Measurements from ENCODE around the gene ERP27.

DNA sequence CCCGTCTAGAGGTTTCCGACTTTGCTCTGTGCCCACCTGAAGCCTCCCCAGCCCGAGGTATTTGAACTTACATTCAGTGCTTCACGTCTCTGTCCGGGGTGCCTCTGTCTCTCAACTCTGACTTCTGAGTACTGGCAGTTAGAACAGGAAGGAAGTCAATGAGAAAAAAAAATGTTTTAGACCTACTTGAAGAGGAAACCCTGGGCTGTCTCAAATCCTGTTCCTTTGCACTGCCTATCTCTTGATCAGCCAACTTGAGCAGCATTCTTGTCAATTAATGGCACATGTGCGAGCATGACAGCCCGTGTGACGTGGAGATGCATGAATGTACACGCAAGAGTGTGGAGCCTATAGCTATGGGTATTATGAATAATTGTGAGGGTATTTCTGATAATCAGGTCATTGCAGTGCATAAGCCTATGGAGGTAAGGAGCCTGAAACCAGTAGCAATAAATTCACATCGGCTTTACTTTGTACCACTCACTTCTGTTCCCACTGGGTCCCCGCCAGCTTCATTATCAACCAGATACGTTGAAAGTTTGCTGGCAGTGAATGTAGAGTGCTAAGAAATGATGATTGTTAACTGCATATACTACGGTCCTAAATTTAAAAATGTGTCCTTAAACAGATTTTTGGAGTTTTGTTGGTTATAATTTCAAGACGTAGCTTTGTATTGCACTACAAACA, 23.3 kb upstream of the ERP27 start, which contains the start of gene ARHGDIB:
- TF ChIP-seq, protein P1, sequence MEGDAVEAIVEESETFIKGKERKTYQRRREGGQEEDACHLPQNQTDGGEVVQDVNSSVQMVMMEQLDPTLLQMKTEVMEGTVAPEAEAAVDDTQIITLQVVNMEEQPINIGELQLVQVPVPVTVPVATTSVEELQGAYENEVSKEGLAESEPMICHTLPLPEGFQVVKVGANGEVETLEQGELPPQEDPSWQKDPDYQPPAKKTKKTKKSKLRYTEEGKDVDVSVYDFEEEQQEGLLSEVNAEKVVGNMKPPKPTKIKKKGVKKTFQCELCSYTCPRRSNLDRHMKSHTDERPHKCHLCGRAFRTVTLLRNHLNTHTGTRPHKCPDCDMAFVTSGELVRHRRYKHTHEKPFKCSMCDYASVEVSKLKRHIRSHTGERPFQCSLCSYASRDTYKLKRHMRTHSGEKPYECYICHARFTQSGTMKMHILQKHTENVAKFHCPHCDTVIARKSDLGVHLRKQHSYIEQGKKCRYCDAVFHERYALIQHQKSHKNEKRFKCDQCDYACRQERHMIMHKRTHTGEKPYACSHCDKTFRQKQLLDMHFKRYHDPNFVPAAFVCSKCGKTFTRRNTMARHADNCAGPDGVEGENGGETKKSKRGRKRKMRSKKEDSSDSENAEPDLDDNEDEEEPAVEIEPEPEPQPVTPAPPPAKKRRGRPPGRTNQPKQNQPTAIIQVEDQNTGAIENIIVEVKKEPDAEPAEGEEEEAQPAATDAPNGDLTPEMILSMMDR (optimal IDR thresholded peaks at IDR 0.05 in 1 of 3, IDR thresholded peaks at IDR 0.05 in 1 of 3, conservative IDR thresholded peaks at IDR 0.05 in 1 of 3; ENCODE audit: extremely low read depth in 1 of 3, insufficient read depth in 2 of 3, low read length in 3 of 3): no peak
- TF ChIP-seq EZH2 (IDR thresholded peaks at IDR 0.05; ENCODE audit: low read length): no peak

Measured in keratinocyte (primary cell).